Medulla oblongata (tissue), 1 donor: ENCODE results near the gene PPFIBP2.

Source experiments
- DNase-seq: peaks from one replicate; pipeline ENCODE4 v3.0.0-alpha.2; 2015; ENCODE audit errors: extremely low spot score

The PPFIBP2 gene

GRCh38 chr11:7551571-7551970 lies 37.8 kb downstream of the PPFIBP2 start:
- no peak for DNase-seq

DNA sequence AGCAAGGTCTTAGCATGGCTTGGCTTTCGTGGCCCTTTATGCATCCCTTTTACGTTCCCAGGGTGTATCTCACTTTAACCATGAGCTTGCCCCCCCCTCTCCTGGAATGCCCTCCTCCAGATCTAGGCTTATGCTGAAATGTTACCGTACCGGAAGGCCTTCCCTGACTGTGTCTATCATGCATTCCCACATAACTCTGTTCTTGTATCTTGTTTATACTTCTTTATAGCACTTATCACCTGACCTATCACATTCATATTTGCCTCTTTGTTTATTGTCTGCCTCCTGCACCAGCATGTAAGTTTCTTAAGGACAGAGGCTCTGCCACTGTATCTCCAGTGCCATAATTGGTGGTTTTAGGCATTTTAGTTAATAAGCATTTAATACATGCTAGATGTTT lies 38.9 kb downstream of the PPFIBP2 start:
- DNase-seq: no peak

- peak; percentile 81 for DNase-seq
These were observed 41.4 kb downstream of the PPFIBP2 start for GRCh38 chr11:7555052-7555699.

GRCh38 chr11:7558046-7558445 lies 44.2 kb downstream of the PPFIBP2 start:
- no peak for DNase-seq

DNA sequence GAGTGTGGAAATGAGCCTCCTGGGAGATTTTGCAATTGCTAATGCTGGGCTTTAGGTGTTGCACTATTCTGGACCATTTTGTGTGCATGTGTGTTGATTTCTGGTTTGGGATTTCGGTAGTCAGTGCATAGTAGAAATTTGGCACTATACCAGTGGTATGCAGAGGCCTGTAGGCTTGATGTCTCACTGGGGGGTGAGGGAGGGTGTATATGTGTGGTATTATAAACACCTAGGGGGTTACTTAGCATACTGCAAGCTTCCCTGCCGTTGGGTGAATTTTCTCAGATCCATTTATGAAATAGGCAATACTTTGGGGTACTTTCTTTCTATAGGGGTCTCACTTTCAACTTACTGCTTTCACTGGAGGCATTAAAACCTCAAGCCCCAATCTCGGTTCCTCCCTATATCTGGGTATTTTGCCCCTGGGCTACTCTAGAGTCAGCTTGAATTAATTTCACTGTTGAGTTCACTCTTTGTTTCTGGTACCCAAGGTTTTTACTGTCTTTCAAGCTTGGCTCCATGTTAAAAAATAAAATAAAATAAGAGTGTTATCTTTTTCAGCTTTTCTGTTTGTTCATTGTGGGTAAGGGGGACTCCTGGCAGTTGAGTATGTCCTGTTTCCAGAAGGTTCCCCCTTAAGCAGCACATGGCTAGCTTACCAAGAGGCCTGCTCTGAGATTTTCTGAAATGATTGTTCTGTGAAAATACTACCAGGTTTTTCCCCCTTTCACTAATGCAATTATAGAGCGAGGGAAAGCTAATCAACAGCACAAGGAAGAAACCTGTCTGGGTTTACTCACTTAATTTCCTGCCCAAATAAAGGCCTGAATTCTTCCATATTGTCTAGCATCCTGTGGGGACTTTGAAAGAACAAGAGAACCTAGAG lies 45.8 kb downstream of the PPFIBP2 start:
- DNase-seq: no peak

DNA sequence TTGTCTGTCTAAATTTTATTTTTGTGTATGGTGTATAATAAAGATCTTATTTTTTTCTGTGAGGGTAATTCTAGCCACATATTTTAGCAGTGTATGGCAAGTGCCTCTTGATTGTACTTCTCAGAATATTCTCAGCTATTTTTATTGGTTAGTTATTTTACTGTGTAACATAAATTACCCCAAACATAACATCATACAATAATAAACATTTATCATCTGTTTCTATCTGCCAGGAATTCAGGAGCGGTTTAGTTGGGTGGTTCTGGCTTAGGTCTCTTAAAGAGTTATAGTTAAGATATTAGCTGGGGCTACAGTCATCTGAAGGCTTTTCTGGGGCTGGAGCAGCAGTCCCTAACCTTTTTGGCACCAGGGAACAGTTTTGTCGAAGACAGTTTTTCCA lies 47.8 kb downstream of the PPFIBP2 start:
- DNase-seq: no peak

DNA sequence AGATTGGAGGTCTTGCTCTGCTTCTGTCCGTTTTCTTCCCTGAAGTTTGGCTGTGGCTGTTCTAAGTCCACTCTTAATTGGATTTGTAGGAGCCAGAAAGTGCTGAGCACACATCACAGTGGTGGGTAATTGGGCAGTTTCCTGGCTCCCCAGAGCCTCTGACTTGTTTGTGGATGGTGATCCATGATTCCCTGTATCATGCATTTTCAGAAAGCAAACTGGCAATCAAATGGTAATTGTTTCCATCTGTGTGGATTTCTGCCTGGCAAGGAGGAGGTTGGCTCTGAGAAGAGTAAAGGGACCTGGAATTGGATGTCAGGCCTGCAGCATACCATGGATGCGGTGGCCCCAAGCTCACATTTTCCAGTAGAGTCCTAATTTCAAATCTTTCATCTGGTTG lies 49.5 kb downstream of the PPFIBP2 start:
- DNase-seq: no peak

DNA sequence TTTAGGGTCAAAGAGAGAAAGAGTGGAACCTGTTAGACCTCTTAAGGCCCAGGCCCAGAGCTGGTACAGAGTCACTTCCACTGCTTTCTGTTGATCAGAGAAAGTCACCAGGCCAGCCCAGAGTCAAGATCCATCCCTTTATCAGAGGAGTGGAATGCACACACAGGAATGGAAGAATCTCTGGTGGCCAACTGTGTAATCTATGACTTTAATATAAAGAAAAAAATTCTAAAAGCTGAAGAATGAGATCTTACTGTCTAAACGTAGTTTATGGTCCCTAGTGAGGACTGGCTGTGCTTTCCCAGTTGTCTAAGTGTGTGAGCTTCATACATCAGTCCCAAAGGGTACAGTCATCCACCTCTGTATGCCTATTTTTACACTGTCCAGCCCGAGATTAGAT lies 51.0 kb downstream of the PPFIBP2 start:
- DNase-seq: no peak

- no peak for DNase-seq
These were observed 53.5 kb downstream of the PPFIBP2 start for GRCh38 chr11:7567311-7567710.

GRCh38 chr11:7569044-7569443 lies 55.2 kb downstream of the PPFIBP2 start:
- no peak for DNase-seq

GRCh38 chr11:7570241-7570640 lies 56.4 kb downstream of the PPFIBP2 start:
- DNase-seq: no peak

GRCh38 chr11:7570938-7571521 lies 57.2 kb downstream of the PPFIBP2 start:
- no peak for DNase-seq

- peak; percentile 91 for DNase-seq
These were observed 57.8 kb downstream of the PPFIBP2 start for GRCh38 chr11:7571640-7572000.

DNA sequence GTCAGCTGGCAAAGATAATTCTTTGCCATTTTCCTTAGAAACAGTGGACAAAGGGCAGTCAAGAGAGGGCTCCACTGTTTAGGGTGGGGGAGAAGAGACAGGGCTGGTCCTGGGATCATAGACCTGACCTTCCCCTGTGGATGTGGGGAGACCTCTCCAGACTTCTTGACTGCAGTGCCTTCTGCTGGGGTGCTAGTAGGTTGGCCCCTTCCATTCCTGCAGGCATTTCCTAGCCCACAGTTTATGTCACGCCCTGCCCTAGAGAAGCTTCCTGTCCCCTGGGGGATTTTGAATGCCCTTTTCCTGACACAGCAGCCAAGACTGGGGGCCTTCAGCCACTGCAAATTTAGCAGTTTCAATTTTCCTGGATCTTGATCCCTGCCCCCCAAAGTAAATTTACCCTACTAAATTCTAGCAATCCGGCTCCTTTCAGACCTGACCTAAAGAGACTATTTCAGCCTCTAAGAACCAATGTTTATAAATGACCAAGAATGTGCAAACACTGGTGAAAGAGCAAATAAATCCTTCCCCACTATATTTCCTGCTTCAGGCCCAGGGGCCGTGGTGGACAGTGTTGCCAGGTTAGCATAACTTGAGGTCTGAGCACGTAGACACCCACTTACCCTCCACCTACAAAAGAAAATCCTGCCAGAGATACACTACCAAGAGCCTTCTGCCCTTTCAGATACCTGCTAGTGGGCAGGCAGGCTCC lies 58.4 kb downstream of the PPFIBP2 start:
- no peak for DNase-seq

DNA sequence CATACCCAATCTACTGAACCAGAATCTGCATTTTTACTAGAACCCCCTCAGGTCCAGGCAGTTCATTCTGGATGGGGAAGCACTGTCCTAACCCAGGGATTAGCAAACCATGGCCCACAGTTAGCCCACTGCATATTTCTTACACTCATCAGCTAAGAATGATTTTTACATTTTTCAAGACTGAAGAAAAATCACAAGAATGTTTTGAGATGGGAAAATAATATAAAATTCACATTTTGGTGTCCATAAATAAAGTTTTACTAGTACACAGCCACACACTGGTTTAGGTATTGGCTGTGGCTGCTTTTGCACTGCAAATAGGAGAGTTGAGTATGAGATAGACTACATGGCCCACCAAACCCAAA lies 59.4 kb downstream of the PPFIBP2 start:
- no peak for DNase-seq

DNA sequence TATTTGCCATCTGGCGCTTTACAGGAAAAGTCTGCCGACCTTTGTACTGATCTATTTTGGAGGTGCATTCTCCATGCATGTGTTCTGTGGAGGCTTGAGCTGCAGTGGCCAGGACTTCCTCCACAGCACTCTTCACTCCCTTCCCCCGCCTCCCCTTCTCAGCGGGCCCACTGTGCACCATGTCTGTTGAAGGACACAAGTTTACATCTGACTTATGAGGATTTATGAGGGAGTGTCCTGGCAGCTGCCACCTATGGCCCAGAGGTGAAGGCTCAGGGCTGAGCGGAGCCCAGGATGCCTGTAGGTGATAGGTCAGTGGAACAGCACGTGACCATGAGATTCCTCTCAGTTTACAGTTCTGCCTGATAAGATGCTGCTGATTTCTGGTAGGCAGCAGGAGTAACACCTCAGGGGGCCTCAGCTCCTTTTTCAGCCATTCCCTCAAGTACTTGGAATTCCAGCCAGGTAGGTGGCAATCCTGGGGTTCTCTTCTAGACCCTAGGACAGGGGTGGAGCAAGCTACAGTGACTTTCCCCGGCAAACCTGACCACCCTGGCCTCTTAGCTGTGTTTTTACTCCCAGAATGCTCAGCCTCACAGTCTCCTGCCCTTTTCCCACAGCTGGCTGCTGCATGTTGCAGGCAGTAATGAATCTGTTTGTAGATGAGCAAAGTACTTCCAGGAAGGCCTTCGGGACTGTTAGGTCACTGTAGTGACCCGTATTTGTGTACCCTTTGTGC lies 59.9 kb downstream of the PPFIBP2 start:
- DNase-seq: no peak

DNA sequence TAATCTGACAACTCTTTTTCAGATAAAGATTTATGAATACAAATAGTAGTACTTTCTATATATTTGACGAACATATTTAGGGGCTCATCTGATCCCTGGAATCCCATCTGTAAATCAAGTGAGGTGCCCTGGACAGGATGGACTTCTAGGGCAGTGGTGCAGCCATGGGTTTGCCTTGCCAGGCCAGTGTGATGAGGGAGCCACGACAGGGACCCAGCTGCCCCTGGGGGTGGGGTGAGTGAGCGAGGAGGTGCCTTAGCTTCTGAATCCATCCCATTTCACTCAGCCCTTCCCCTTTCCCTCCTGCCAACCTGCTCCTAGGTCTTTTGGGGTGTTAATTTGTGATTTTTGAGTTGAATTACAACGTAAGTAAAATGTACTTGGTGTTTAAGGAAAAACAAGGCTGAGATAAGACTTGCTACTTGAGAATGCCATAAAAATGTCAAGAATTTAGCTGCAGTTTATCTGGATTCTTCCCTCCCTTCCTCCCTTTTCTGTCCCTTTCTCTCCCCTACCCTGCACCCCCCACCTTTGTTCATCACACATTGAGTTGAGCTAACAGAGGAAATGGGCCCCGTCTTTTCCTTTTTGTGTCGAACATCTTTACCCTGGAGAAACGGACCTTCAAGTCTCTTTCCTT lies 60.8 kb downstream of the PPFIBP2 start:
- no peak for DNase-seq

- peak; percentile 46 for DNase-seq
These were observed 62.3 kb downstream of the PPFIBP2 start for GRCh38 chr11:7575841-7576725.

GRCh38 chr11:7576726-7577290 lies 63.0 kb downstream of the PPFIBP2 start:
- DNase-seq: peak; percentile 62
